OCI-LY1 (cell line): Measurements from ENCODE around the gene CACNA1D.

Experiments
- H2AFZ ChIP-seq: fragments of 200-600 bp; sonication (generic), shearing (Covaris generic); 2 replicates; pipeline ENCODE4 v1.6.0; 2014; ENCODE audit warnings: antibody characterized with exemption, mild to moderate bottlenecking, low read length
- H3F3A ChIP-seq: fragments of 200-600 bp; sonication (generic), shearing (Covaris generic); 2 replicates; pipeline ENCODE4 v1.6.0; 2014; ENCODE audit warnings: mild to moderate bottlenecking, antibody characterized with exemption, low read length, moderate library complexity; ENCODE audit not compliant: insufficient read depth
- H3K27ac ChIP-seq: fragments of 200-600 bp; sonication (generic); 2 replicates; pipeline ENCODE4 v1.5.1; 2014; ENCODE audit warnings: low read length, mixed run types, mild to moderate bottlenecking, low read depth; ENCODE audit not compliant: poor library complexity, severe bottlenecking
- H3K27me3 ChIP-seq: fragments of 200-600 bp; sonication (generic); 2 replicates; pipeline ENCODE4 v1.6.0; 2014; ENCODE audit warnings: antibody characterized with exemption, mild to moderate bottlenecking, low read length, moderate library complexity; ENCODE audit not compliant: insufficient read depth
- H3K36me3 ChIP-seq: fragments of 200-600 bp; sonication (generic); 2 replicates; pipeline ENCODE4 v1.6.1; 2014; ENCODE audit warnings: mild to moderate bottlenecking, antibody characterized with exemption, low read length, moderate library complexity, mixed read lengths; ENCODE audit not compliant: insufficient read depth
- H3K4me1 ChIP-seq: fragments of 200-600 bp; sonication (generic); 2 replicates; pipeline ENCODE4 v1.5.1; 2014; ENCODE audit warnings: mild to moderate bottlenecking, low read length, moderate library complexity; ENCODE audit not compliant: insufficient read depth, severe bottlenecking
- H3K4me2 ChIP-seq: fragments of 200-600 bp; sonication (generic), shearing (Covaris generic); 2 replicates; pipeline ENCODE4 v1.6.1; 2014; ENCODE audit warnings: low read length
- H3K4me3 ChIP-seq: fragments of 200-600 bp; sonication (generic); 2 replicates; pipeline ENCODE4 v1.5.1; 2014; ENCODE audit warnings: low read length, low read depth, mild to moderate bottlenecking, mixed read lengths; ENCODE audit not compliant: poor library complexity, severe bottlenecking
- H3K79me2 ChIP-seq: fragments of 200-600 bp; shearing (Covaris generic); 2 replicates; pipeline ENCODE4 v1.6.1; 2016; ENCODE audit warnings: mixed run types, low read length, mixed read lengths; ENCODE audit not compliant: insufficient read depth
- H3K9ac ChIP-seq: fragments of 200-600 bp; sonication (generic), shearing (Covaris generic); 2 replicates; pipeline ENCODE4 v1.6.1; 2014; ENCODE audit warnings: mild to moderate bottlenecking, low read length, mixed read lengths
- H3K9me2 ChIP-seq: fragments of 200-600 bp; sonication (generic), shearing (Covaris generic); 2 replicates; pipeline ENCODE4 v1.6.1; 2014; ENCODE audit warnings: low read depth, mild to moderate bottlenecking, low read length, mixed read lengths
- H3K9me3 ChIP-seq: fragments of 200-600 bp; shearing (Covaris generic); 2 replicates; pipeline ENCODE4 v1.6.1; 2014; ENCODE audit warnings: low read length, mixed read lengths
- H4K20me1 ChIP-seq: fragments of 200-600 bp; sonication (generic), shearing (Covaris generic); 2 replicates; pipeline ENCODE4 v1.6.0; 2016; ENCODE audit warnings: mild to moderate bottlenecking, low read length; ENCODE audit not compliant: insufficient read depth
- EZH2 ChIP-seq: fragments of 200-600 bp; sonication (generic), shearing (Covaris generic); IDR thresholded peaks from 2 replicates; pipeline ENCODE4 v1.8.0; 2017; ENCODE audit warnings: borderline replicate concordance, mixed run types, mild to moderate bottlenecking, antibody characterized with exemption, low read length, moderate library complexity, mixed read lengths
- TF ChIP-seq, protein P1 (sequence below): fragments of 200-600 bp; sonication (generic), shearing (Covaris generic); IDR thresholded peaks from 2 replicates; pipeline ENCODE4 v1.5.1; 2017; ENCODE audit warnings: mild to moderate bottlenecking, antibody characterized with exemption, low read length, moderate library complexity, mixed read lengths

Gene CACNA1D

DNA sequence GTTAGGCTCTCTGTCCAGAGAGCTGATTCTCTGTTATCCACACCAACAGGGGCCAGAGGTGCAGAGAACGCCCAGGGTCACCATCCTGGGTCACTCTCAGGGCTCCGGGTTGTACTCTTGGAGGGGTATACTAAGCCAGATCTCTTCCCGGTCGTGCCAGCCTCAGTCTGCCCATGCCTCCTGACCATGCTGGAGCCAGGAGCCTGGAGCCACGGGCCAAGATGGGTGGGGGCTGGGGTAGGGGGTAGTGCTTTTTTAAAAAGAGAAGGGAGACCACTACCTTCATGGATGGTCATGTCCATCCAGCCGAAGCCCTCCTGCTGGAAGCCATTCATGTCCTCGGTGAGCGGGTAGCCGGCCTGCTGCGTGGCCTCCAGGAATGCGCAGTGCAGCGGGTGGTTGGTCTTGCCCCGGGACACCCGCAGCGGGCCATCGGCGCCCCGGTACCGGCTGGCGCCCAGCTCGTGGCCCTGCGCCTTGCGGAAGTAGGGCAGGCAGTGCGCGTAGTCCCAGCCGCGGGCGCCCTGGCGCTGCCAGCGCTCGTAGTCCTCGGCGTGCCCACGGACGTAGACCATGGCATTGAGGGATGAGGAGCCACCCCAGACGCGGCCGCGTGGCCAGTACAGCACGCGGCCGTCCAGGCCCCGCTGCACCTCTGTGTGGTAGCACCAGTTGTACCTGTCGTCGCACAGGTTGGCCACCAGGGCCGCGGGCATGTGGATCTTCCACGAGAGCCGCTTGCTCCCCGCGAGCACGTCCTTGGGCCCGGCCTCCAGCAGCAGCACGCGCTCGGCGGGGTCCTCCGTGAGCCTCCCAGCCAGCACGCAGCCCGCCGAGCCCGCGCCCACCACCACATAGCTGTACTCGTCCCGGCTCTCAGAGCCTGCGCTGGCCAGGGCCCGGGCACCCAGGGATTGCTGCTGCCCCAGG lies 328.9 kb downstream of the CACNA1D start:
- no peak for TF ChIP-seq EZH2
- TF ChIP-seq, protein P1, sequence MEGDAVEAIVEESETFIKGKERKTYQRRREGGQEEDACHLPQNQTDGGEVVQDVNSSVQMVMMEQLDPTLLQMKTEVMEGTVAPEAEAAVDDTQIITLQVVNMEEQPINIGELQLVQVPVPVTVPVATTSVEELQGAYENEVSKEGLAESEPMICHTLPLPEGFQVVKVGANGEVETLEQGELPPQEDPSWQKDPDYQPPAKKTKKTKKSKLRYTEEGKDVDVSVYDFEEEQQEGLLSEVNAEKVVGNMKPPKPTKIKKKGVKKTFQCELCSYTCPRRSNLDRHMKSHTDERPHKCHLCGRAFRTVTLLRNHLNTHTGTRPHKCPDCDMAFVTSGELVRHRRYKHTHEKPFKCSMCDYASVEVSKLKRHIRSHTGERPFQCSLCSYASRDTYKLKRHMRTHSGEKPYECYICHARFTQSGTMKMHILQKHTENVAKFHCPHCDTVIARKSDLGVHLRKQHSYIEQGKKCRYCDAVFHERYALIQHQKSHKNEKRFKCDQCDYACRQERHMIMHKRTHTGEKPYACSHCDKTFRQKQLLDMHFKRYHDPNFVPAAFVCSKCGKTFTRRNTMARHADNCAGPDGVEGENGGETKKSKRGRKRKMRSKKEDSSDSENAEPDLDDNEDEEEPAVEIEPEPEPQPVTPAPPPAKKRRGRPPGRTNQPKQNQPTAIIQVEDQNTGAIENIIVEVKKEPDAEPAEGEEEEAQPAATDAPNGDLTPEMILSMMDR: no peak
- Histone ChIP-seq H2AFZ (no peak overlapping the region), H3K27ac (no peak overlapping the region), H3K9me3 (no peaks in the 10 kb centered on the region), H3F3A (no peaks in the 10 kb centered on the region), H3K4me1 (no peaks in the 10 kb centered on the region), H3K27me3 (no peaks in the 10 kb centered on the region), H3K79me2 (no peaks in the 10 kb centered on the region), H3K4me2 (no peak overlapping the region), H3K9me2 (no peaks in the 10 kb centered on the region), H3K9ac (no peak overlapping the region), H3K36me3 (no peaks in the 10 kb centered on the region), H3K4me3 (no peak overlapping the region), H4K20me1 (no peaks in the 10 kb centered on the region)

DNA sequence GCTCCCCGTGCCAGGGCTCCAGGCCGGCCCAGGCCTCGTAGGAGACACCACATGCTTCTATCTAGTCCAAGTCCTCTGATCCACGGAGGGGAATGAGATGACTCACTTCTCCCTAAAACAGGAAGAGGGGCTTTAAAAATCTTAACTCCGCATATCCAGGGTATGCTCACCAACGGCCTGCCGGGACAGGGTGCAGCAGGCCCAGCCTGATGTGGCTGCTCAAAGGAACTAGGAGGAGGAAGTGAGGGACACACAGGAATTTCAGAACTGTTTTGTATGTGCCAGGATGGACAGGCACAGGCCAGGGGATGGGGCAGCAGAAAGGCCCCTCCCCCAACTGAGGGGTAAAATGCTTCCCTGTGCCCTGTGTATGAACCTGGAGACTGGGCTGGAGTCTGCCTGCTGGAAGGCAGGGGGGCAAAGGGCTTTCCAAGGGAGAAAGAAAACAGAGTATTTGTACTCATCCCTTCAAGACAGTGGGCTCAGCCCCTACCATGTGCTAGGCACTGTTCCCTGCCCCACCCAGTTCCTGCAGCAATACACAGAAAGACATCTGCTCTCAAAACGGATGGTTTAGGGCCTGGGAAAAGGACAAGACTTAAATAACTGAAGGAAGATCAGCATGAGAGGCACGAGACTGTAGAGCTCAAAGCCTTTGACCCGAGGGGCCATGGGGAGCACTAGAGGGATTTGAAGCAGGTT lies 329.7 kb downstream of the CACNA1D start:
- no peaks in the 10 kb centered on the region for H3K79me2 ChIP-seq
- H3K27me3 ChIP-seq: no peaks in the 10 kb centered on the region
- H3K4me1 ChIP-seq: no peaks in the 10 kb centered on the region
- no peak overlapping the region for H2AFZ ChIP-seq
- no peak overlapping the region for H3K9ac ChIP-seq
- no peaks in the 10 kb centered on the region for H3K9me2 ChIP-seq
- no peak overlapping the region for H3K4me3 ChIP-seq
- no peaks in the 10 kb centered on the region for H3K9me3 ChIP-seq
- H3K4me2 ChIP-seq: no peak overlapping the region
- no peaks in the 10 kb centered on the region for H4K20me1 ChIP-seq
- no peaks in the 10 kb centered on the region for H3K36me3 ChIP-seq
- no peaks in the 10 kb centered on the region for H3F3A ChIP-seq
- TF ChIP-seq EZH2: no peak
- TF ChIP-seq, protein P1: no peak
- no peak overlapping the region for H3K27ac ChIP-seq

DNA sequence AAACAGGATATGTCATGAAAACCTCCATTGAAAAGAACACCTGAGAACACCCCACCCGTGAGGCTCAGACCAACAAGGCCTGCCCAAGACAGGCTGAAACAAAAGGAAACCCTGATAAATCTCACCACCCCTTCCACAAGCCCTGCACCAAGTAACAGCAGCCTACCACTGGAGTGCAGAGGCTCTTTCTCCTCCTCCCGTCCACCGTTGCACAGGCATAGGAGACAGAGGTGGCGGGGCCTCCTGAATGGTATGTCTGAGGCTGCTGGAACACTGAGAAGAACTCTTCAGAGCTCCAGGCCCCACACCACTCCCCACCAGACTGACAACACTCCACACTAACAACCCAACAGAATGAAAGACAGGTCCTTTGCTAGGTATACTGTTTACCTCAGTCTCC lies 330.4 kb downstream of the CACNA1D start:
- no peak overlapping the region for H3K9ac ChIP-seq
- H3K9me2 ChIP-seq: no peaks in the 10 kb centered on the region
- H3K9me3 ChIP-seq: no peaks in the 10 kb centered on the region
- H3K79me2 ChIP-seq: no peaks in the 10 kb centered on the region
- TF ChIP-seq, protein P1: no peak
- no peak for TF ChIP-seq EZH2
- H3K4me2 ChIP-seq: no peak overlapping the region
- H3K27ac ChIP-seq: no peak overlapping the region
- no peaks in the 10 kb centered on the region for H3K36me3 ChIP-seq
- H3K4me3 ChIP-seq: no peak overlapping the region
- H3K4me1 ChIP-seq: no peaks in the 10 kb centered on the region
- H3F3A ChIP-seq: no peaks in the 10 kb centered on the region
- H2AFZ ChIP-seq: no peak overlapping the region
- H4K20me1 ChIP-seq: no peaks in the 10 kb centered on the region
- H3K27me3 ChIP-seq: no peaks in the 10 kb centered on the region
